ENCODE results near the gene FEN1. TPM values are rescaled to one million over a fixed set of nuclear protein-coding genes. Genes with fewer than 3 reads are reported as not detected.

The FEN1 gene
- total RNA-seq, 4 donors from 2014 or later: 7.1 to 14.2 (median 8.1) TPM

GRCh38 chr11:61795459-61795858 lies 2.7 kb downstream of the FEN1 start:
- H3K9me3 ChIP-seq: no peaks in the 10 kb centered on the region
- H3K27ac ChIP-seq: no peak overlapping the region
- no peaks in the 10 kb centered on the region for H3K27me3 ChIP-seq
- peaks cover 0 to 42% (median 27%) of the 10 kb centered on the region in 3 donors for H3K4me1 ChIP-seq
- no peak for TF ChIP-seq POLR2AphosphoS5 (IDR thresholded peaks at IDR 0.05)
- TF ChIP-seq EP300 (IDR thresholded peaks at IDR 0.05): no peak
- TF ChIP-seq POLR2A (IDR thresholded peaks at IDR 0.05): no peak
- no peak for TF ChIP-seq CTCF (IDR thresholded peaks at IDR 0.05)
- H3K4me3 ChIP-seq: no peak overlapping the region
- ATAC-seq: no peak
- WGBS, 2 donors (ENCODE audit: low coverage in 1 of 2): 72% methylated on average over 11 of the region's 12 CpGs; no CpG with 5 or more reads in 1 of the 2 donors
- peaks cover 0 to 14% of the 10 kb centered on the region in 2 donors for H3K36me3 ChIP-seq

- Histone ChIP-seq H3K9me3 (no peaks in the 10 kb centered on the region), H3K27me3 (no peaks in the 10 kb centered on the region), H3K27ac (no peak overlapping the region), H3K36me3 (peaks cover 0 to 14% of the 10 kb centered on the region in 2 donors), H3K4me1 (peaks cover 0 to 39% (median 24%) of the 10 kb centered on the region in 3 donors), H3K4me3 (no peak overlapping the region)
- TF ChIP-seq POLR2A (IDR thresholded peaks at IDR 0.05) (no peak), CTCF (IDR thresholded peaks at IDR 0.05) (no peak), POLR2AphosphoS5 (IDR thresholded peaks at IDR 0.05) (no peak), EP300 (IDR thresholded peaks at IDR 0.05) (no peak)
- 90 to 93% methylated on average over 2 to 10 of the region's 18 CpGs for WGBS, 2 donors (ENCODE audit: low coverage in 1 of 2)
- no peak for ATAC-seq
These were observed 3.3 kb downstream of the FEN1 start for GRCh38 chr11:61795876-61796526.

- WGBS, 2 donors (ENCODE audit: low coverage in 1 of 2): 14 to 20% methylated on average over 3 of the region's 3 CpGs
- TF ChIP-seq CTCF (IDR thresholded peaks at IDR 0.05): peak; percentile 77 to 94 (median 88)
- TF ChIP-seq POLR2AphosphoS5 (IDR thresholded peaks at IDR 0.05): peak; percentile 33
- no peak for TF ChIP-seq POLR2A (IDR thresholded peaks at IDR 0.05)
- no peak for TF ChIP-seq EP300 (IDR thresholded peaks at IDR 0.05)
- H3K36me3 ChIP-seq: peaks cover 0 to 28% of the 10 kb centered on the region in 2 donors
- no peak overlapping the region for H3K4me3 ChIP-seq
- no peaks in the 10 kb centered on the region for H3K27me3 ChIP-seq
- H3K27ac ChIP-seq: peak overlapping the region; percentile 60 to 71 (median 66)
- no peaks in the 10 kb centered on the region for H3K9me3 ChIP-seq
- peaks cover 0 to 29% (median 15%) of the 10 kb centered on the region in 3 donors for H3K4me1 ChIP-seq
- ATAC-seq: peak; percentile 44
These were observed 4.7 kb downstream of the FEN1 start for GRCh38 chr11:61797263-61797944.

DNA sequence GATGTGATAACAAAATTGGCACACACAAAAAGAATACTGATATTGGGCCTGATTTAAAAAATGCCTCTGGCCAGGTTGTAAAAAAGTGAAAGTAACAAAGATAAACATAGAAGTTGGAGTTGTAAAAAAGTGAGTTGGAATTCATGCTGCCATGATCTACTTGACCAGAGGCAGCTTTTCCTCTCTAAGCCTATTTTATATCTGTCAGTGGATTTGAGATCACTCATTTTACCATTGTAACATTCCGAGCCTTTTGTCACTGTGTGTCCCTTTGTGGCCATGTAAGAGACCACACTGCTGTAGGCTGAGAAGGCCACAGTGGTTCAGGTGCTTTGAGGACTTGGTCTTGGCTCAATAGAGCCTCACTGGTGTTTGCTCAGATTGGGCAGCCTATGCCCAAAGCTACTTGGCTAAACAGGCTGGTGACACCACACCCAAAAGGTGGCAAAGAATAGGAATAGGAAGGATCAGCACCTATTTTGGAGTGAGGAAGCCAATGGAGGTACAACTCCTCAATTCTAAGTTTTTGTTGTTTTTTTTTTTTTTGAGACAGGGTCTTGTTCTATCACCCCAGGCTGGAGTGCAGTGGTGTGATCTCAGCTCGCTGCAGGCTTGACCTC lies 7.1 kb downstream of the FEN1 start:
- Histone ChIP-seq H3K27ac (no peak overlapping the region), H3K9me3 (no peaks in the 10 kb centered on the region)

More for the DNA sequence above, 7.1 kb downstream of the FEN1 start:
- Histone ChIP-seq H3K4me1 (peaks cover 0 to 16% (median 7%) of the 10 kb centered on the region in 3 donors), H3K36me3 (peaks cover 0 to 52% of the 10 kb centered on the region in 2 donors), H3K27me3 (no peaks in the 10 kb centered on the region), H3K4me3 (no peak overlapping the region)
- no peak for ATAC-seq
- WGBS, 2 donors (ENCODE audit: low coverage in 1 of 2): 94 to 100% methylated on average over 2 of the region's 2 CpGs
- TF ChIP-seq POLR2AphosphoS5 (IDR thresholded peaks at IDR 0.05): no peak
- TF ChIP-seq CTCF (IDR thresholded peaks at IDR 0.05): no peak
- no peak for TF ChIP-seq EP300 (IDR thresholded peaks at IDR 0.05)
- TF ChIP-seq POLR2A (IDR thresholded peaks at IDR 0.05): no peak

Data from gastroesophageal sphincter (tissue), 4 donors.